ENCODE data around the gene TACC3. TPM values are rescaled to one million over a fixed set of nuclear protein-coding genes. Genes with fewer than 3 reads are reported as not detected.
"Not testable (repeated sequence)": the region's sequence is repeated elsewhere in the genome, so short reads cannot be mapped to it uniquely, and the experiment has no call there.

Gene TACC3
- 9.6 and 13.9 TPM in 2 replicates for total RNA-seq

GRCh38 chr4:1721003-1721665 lies at the start of gene TACC3, which contains the start of gene TMEM129:
TSS of gene TACC3 (plus strand) at chr4:1721521. CDS start at chr4:1723422, 1,901 bp downstream.
TSS of gene TMEM129 (minus strand) at chr4:1721323. CDS start at chr4:1720837, 486 bp downstream.
- DNase-seq (ENCODE audit: low read depth in 2 of 2) = peak; percentile 78 to 92

- DNase-seq (ENCODE audit: low read depth in 2 of 2) = no peak
Observed at GRCh38 chr4:1673671-1674070, 47.6 kb upstream of the TACC3 start.

- no peak for DNase-seq (ENCODE audit: low read depth in 2 of 2)
Observed at GRCh38 chr4:1674682-1675081, 46.6 kb upstream of the TACC3 start.

- DNase-seq (ENCODE audit: low read depth in 2 of 2) = no peak
Observed at GRCh38 chr4:1675136-1675801, 46.1 kb upstream of the TACC3 start.

- DNase-seq (ENCODE audit: low read depth in 2 of 2) = no peak
Observed at GRCh38 chr4:1675802-1676137, 45.6 kb upstream of the TACC3 start.

GRCh38 chr4:1676605-1677525 lies 44.5 kb upstream of the TACC3 start:
- no peak for DNase-seq (ENCODE audit: low read depth in 2 of 2)

GRCh38 chr4:1678244-1678643 lies 43.1 kb upstream of the TACC3 start:
- DNase-seq (ENCODE audit: low read depth in 2 of 2) = no peak

GRCh38 chr4:1682860-1683259 lies 38.5 kb upstream of the TACC3 start:
- DNase-seq (ENCODE audit: low read depth in 2 of 2) = no peak

GRCh38 chr4:1683261-1683735 lies 38.0 kb upstream of the TACC3 start:
- DNase-seq (ENCODE audit: low read depth in 2 of 2) = peak; percentile 3 to 44

- DNase-seq (ENCODE audit: low read depth in 2 of 2) = peak; percentile 32 to 89
Observed at GRCh38 chr4:1683736-1684505, 37.4 kb upstream of the TACC3 start, which contains the start of gene FAM53A. TSS of gene FAM53A (minus strand) at chr4:1684313. CDS start at chr4:1668741, 15,572 bp downstream.

GRCh38 chr4:1684506-1685234 lies 36.7 kb upstream of the TACC3 start:
- DNase-seq (ENCODE audit: low read depth in 2 of 2) = no peak

GRCh38 chr4:1685235-1686150 lies 35.8 kb upstream of the TACC3 start:
- DNase-seq (ENCODE audit: low read depth in 2 of 2) = no peak

GRCh38 chr4:1686440-1687036 lies 34.8 kb upstream of the TACC3 start:
- no peak for DNase-seq (ENCODE audit: low read depth in 2 of 2)

- no peak for DNase-seq (ENCODE audit: low read depth in 2 of 2)
Observed at GRCh38 chr4:1690698-1691097, 30.6 kb upstream of the TACC3 start.

- DNase-seq (ENCODE audit: low read depth in 2 of 2) = no peak
Observed at GRCh38 chr4:1691737-1692373, 29.5 kb upstream of the TACC3 start.

- DNase-seq (ENCODE audit: low read depth in 2 of 2) = peak; percentile 62 to 82
Observed at GRCh38 chr4:1693131-1693896, 28.0 kb upstream of the TACC3 start.

GRCh38 chr4:1695913-1696312 lies 25.4 kb upstream of the TACC3 start:
- no peak for DNase-seq (ENCODE audit: low read depth in 2 of 2)

GRCh38 chr4:1701671-1702070 lies 19.6 kb upstream of the TACC3 start:
- DNase-seq (ENCODE audit: low read depth in 2 of 2) = not testable (repeated sequence)
